Stimulated activated CD8-positive, alpha-beta memory T cell treated with anti-CD3 and anti-CD28 coated beads, Interleukin-15, amount 100 ng/mL, for 4 hours (primary cell): Measurements from ENCODE around the gene CNPY2.
"Not testable (repeated sequence)": the region's sequence is repeated elsewhere in the genome, so short reads cannot be mapped to it uniquely, and the experiment has no call there.

Experiments used
- DNase-seq, 2 donors: peaks; one replicate each; pipeline ENCODE4 v3.0.0-alpha.2; 2020; ENCODE audit warnings: low read depth in 2 of 2

CNPY2 gene

GRCh38 chr12:56333679-56334489 is 18.1 kb upstream of the CNPY2 start, which contains the start of gene PAN2:
TSS of gene PAN2 (minus strand) at chr12:56334000. CDS start at chr12:56333094, 906 bp downstream.
- peak; percentile 86 to 92 for DNase-seq

DNA sequence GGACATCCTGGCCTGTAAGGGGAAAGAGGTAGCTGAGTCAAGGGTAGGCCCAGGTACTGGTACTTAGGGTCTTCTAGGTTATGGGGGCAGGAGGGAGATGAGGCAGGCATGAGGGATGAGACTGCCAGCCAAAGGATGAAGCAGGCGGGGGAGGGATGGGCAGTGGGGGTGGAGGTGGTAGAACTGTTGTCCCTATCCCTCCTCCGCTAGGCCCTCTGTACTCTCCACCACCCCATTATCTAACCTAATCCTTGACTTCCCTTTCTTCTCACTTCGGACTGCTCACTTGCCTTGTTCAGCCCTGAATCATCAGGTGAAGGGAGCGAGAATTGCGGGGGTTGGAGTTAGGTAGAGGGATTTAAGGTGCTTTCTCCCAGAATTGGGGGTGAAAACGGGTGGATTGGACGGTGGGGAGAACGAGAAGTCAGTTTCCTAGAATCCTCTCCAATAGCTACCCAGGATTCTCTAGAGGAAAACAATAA is 17.4 kb upstream of the CNPY2 start:
- no peak for DNase-seq

DNA sequence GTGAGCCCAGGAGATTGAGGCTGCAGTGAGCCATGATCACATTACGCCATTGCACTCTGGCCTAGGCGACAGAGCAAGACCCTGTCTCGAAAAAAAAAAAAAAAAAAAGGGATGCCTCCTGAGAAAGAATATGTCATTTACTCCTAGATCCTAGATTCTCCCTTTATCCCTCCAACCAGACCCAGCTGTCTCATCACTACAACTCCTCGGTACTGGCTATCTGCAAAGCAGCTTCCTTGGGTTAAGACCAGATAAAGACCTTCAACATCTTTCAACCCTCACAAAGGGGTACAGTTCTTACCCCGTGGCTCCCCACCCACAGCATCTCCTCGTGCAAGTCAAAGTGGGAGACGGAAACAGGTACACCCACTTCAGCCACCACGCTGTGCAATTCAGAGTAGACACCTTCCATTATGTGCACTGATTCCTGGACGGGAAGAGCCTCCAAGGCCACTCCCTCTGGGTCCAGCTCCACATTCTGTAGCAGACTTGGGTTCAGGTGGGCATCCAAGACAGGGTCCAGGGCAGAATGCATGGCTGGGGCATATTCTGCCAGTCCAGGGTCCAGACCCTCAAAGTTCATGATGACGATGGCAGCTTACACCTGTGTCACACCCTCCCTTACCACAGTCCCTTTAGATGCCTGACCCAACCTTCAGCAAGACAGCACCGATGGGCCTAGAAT is 16.9 kb upstream of the CNPY2 start:
- no peak for DNase-seq

DNA sequence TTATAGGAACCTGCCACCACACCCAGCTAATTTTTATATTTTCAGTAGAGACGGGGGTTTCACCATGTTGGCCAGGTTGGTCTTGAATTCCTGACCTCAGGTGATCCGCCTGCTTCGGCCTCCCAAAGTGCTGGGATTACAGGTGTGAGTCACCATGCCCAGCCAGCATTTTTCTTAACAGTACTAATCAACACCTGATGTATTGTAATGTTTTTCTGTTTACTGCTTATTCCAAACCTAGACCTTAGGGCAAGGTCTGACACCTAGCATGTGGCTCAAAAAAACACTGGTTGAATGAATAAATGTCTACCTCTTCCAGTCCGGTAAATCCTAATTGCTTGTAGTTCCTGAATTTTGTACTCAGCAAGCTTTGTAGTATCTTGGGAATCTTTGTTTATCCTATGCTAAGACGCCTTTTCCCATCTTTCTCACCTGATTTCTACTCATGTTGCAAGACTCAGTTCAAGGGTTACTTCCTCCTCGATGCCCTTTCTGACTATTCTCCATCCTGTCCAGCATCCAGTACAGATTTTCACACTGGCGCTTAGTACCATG is 15.2 kb upstream of the CNPY2 start:
- no peak for DNase-seq

- no peak for DNase-seq
Observed at GRCh38 chr12:56326533-56326932, 10.7 kb upstream of the CNPY2 start.

DNA sequence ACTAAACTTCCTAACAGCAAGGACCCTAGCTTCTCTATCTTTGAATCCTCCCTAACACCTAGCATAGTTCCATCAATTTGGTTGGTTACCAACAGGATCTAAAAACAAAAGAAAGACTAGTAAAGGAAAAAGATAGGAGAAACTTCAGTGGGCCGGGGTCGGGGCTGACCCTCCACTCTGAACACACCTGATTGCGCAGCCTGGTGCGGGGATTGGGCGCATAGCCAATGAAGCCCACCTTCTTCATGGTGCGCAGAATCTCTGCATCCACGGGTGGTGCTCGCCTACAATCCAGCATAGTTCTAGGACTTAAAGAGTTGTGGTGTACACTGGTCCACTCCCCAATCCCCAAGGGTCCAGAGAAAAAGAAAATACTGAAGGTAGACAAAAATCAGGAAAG is 10.3 kb upstream of the CNPY2 start:
- DNase-seq: no peak

GRCh38 chr12:56324206-56324605 is 8.4 kb upstream of the CNPY2 start:
- no peak for DNase-seq

DNA sequence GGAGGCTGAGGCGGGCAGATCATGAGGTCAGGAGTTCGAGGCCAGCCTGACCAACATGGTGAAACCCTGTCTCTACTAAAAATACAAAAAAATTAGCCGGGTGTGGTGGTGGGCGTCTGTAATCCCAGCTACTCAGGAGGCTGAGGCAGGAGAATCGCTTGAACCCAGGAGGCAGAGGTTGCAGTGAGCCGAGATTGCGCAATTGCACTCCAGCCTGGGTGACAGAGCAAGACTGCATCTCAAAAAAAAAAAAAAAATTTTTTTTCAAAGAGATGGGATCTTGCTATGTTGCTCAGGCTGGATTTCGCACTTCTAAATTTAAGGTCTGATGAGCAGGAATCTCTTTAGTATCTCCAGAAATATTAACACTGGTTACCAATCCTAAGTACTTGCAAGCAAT is 5.8 kb upstream of the CNPY2 start:
- DNase-seq: not testable (repeated sequence)

- no peak for DNase-seq
Observed at GRCh38 chr12:56321027-56321426, 5.2 kb upstream of the CNPY2 start.

DNA sequence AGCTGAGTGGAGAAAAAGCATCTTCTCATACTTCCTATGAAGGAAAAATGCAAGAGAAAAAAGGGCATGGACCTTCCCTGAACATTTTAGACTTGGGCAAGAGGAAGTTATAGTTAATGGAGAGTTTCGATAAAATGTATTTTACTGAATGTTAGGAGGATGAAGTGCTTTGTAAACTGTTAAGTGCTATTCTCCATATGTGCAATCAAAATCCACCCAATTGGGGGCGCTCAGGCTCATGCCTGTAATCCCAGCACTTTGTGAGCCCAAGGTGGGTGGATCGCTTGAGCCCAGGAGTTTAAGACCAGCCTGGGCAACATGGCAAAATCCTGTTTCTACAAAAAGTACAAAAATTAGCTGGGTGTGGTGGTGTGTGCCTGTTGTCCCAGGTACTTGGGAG is 1.9 kb upstream of the CNPY2 start:
- DNase-seq: no peak

DNA sequence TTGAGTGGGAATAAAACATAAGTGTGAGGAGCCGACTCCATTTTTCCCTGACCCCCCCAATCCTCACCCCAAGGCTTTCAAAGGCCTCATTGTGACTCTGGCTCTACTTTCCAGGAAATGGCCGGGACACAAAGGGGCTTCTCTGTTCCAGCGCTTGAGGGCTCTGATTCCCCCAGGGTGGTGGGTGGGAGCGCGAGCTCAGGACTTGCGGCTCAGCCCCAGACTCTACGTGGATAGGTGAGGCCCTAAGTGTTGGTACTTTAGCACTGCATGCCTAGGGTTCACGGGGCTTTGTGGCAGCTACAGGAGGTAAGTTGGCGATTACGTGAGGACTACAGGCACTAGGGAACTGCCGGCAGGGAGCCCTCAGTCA is 553 bp downstream of the CNPY2 start:
- DNase-seq: no peak

DNA sequence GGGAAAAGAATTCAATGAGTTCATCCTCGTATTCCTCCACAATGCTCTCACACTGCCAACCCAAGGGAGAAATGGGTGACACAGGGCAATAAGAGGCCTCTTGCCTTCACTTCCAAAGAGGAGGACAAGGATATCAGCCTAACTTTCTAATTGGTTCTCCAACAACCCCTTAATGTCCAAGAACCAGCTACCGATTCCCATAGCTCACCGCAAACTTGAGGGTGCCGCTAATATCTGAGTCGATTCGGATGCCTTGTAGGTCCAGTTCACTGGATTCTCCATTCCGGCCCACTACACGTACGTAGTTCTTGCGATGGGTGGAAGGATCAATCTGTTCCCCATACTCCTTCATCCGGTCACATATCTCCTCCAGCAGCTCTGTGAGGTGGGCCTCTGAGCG is 4.8 kb downstream of the CNPY2 start:
- no peak for DNase-seq

DNA sequence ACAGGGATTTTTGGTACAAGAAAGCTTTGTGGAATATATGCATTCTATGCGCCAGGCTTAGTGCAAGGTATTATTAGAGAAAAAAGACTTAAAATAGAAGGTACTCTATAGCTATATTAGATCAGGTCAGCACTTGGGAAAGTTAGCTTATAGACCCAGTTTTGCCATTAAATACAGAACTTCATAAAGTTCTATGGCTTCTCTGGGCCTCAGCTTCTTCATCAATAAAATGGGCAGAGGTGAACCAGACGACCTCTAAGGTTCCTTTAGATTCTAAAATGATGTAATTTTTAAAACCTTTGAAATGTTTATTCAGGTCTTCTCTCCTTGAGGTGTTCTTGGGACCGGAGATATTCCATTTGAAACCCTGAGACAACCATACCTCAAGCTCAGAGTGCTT is 7.1 kb downstream of the CNPY2 start:
- DNase-seq: no peak

DNA sequence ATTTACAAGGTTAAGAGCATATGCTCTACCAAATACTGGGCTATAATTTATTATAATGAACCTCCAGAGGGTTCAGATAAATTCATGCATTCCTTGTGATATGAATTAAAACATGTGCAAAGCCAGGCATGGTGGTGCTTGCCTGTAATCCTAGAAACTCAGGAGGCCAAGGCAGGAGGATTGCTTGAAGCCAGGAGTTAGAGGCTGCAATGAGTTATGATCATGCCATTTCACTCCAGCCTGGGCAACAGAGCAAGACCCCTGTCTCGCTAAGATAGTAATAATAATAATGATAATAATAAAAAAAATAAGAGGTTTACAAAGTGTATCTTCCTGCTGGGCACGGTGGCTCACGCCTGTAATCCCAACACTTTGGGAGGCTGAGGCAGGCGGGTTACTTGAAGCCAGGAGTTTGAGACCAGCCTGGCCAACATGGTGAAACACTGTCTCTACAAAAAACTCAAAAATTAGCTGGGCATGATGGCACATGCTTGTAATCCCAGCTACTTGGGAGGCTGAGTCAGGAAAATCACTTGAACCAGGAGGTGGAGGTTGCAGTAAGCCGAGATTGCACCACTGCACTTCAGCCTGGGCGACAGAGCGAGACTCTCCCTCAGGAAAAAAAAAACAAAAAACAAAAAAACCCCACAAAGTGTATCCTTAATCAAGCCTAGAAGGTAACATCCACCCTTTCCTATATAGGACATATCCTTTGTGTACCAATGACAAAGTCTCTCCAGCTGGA is 8.4 kb downstream of the CNPY2 start:
- no peak for DNase-seq

DNA sequence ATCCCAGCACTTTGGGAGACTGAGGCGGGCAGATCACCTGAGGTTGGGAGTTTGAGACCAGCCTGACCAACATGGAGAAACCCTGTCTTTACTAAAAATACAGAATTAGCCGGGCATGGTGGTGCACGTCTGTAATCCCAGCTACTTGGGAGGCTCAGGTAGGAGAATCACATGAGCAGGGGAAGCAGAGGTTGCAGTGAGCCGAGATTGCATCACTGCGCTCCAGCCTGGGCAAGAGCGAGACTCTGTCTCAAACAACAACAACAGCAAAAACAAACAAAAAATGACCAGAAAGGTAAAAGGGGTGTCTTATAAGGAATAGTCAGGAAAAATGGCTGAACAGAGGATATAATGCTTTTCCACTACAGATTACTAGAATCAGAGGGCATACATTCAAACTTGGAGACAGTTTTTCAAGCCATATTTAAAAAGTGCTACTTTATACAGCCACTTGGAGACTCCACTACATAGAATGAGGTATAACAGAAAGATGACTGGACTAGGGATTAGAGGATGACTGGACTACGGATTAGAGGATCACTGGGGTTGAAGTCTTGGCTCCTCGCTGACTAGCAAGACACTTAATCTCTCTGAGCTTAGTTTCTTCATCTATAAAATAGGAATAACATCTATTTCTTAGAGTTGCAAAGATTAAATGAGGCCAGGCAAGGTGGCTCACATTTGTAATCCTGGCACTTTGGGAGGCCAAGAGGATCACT is 10.8 kb downstream of the CNPY2 start:
- no peak for DNase-seq

DNA sequence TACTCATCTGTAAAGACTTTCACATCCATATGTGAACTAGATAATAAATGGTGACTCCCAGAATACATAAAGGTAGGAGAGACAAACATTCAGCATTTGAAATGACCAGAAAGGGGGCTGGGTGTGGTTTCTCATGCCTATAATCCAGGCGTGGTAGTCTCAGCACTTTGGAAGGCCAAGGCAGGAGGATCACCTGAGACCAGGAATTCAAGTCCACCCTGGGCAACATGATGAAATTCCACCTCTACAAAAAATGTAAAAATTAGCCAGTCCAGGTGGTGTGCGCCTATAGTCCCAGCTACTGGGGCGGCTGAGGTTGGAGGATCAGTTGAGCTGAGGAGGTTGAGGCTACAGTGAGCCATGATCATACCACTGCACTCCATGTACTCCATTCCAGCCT is 11.5 kb downstream of the CNPY2 start:
- no peak for DNase-seq

DNA sequence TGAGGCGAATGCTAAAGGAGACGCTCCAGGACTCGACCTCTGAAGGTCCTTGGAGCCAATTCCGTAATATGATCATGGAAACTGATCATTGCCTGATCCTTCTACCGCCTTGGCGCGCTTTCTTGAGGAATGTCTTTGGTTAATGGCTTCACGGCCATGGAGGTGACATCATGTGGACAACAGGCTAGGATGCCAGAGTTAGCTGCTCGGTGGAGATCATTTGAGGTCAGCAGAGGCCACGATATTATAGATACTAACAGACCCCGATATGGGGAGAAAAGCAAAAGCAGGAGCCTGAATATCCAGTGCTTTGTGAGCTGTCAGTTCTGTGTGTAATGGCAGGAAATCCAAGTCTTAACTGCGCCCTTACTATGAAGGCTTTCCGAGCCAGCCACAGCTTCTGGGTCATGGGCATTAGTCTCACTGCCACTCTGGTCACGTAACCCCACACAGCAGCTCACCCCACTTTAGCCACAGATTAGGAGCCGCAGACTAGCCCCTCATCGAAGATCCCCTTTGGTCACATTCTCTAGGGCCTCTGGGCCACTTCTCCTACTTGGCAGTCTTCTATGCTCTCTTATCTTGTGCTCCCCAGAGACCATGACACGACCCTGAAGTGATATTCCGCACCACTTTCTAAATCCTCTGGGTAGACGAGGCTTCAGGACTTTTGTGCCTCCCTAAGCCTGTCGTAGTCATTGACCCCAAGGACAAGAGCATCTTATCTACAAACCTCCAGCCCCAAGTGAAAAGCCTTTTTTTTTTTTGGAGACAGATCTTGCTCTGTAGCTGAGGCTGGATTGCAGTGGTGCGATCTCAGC is 14.9 kb downstream of the CNPY2 start:
- DNase-seq: no peak

- peak; percentile 96 to 98 for DNase-seq
Observed at GRCh38 chr12:56299853-56300643, 15.7 kb downstream of the CNPY2 start, which contains the start of gene CS. TSS of gene CS (minus strand) at chr12:56300330. CDS start at chr12:56300201, 129 bp downstream.

- no peak for DNase-seq
Observed at GRCh38 chr12:56299308-56299852, 16.4 kb downstream of the CNPY2 start.
